Tibial nerve (tissue), 4 donors: ENCODE data around the gene FGF14.

Experiments used
- EP300 ChIP-seq, 2 donors: sonication (generic); formaldehyde crosslinking; IDR thresholded peaks; one replicate each; pipeline ENCODE4 v1.6.1; 2017; ENCODE audit warnings: antibody characterized with exemption in 2 of 2, mild to moderate bottlenecking in 1 of 2
- TF ChIP-seq, protein P1 (sequence below), 5 experiments: fragments of 200-600 bp in 3 of 5; fragments of 450-650 bp in 2 of 5; sonication (generic) in 3 of 5; IDR thresholded peaks; one replicate each; pipeline ENCODE4 v1.5.1; 2016 to 2019; ENCODE audit warnings: antibody characterized with exemption in 5 of 5, mild to moderate bottlenecking in 3 of 5, moderate library complexity in 2 of 5

DNA sequence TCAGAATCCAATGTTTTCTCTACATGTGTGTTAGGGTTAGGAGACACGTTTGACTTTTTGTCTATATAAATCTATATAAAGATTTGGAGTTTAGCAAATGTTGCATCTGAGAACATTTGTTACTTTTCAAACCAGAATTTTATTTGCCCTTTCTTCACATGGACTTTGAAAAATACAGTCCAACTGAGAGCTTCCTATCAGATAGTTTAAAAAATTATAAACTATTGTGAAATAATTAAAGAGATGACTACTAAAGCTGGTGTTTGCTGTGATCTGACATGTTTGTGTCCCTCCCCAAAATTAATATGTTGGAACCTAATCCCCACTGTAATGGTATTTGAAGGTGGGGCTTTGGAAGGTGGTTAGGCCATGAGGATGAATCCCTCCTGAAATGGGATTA, 652.3 kb downstream of the FGF14 start:
- TF ChIP-seq, protein P1, sequence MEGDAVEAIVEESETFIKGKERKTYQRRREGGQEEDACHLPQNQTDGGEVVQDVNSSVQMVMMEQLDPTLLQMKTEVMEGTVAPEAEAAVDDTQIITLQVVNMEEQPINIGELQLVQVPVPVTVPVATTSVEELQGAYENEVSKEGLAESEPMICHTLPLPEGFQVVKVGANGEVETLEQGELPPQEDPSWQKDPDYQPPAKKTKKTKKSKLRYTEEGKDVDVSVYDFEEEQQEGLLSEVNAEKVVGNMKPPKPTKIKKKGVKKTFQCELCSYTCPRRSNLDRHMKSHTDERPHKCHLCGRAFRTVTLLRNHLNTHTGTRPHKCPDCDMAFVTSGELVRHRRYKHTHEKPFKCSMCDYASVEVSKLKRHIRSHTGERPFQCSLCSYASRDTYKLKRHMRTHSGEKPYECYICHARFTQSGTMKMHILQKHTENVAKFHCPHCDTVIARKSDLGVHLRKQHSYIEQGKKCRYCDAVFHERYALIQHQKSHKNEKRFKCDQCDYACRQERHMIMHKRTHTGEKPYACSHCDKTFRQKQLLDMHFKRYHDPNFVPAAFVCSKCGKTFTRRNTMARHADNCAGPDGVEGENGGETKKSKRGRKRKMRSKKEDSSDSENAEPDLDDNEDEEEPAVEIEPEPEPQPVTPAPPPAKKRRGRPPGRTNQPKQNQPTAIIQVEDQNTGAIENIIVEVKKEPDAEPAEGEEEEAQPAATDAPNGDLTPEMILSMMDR (IDR thresholded peaks at IDR 0.05), result no peak
- no peak for TF ChIP-seq EP300 (IDR thresholded peaks at IDR 0.05)
